ENCODE measurements around the gene DHX15. TPM values are rescaled to one million over a fixed set of nuclear protein-coding genes. Genes with fewer than 3 reads are reported as not detected.

DHX15 gene
- total RNA-seq, 1 experiment from 2014 or later, result 229 TPM

- ChIA-PET CTCF (no interaction called here), POLR2A (ENCODE audit: unreplicated experiment) (no interaction called here)
- BruUV-seq (replicated peaks), result no TSS peak
Observed at GRCh38 chr4:24607334-24607733, 23.0 kb upstream of the DHX15 start.

GRCh38 chr4:24605216-24605615 is 20.9 kb upstream of the DHX15 start:
- Histone ChIP-seq H3K36me3 (ENCODE audit: low read depth, low read length) (no peaks in the 10 kb centered on the region), H3K4me2 (ENCODE audit: low read length) (peak overlapping the region; percentile 36; the same call in 1 of the 2 replicates), H3K4me3 (ENCODE audit: low read length) (no peak overlapping the region), H3K79me2 (ENCODE audit: low read length) (no peaks in the 10 kb centered on the region), H3K4me1 (ENCODE audit: insufficient read depth, low read length) (peaks cover 13% of the 10 kb centered on the region), H3K27ac (ENCODE audit: low read length) (peak overlapping the region; percentile 45), H3K9me2 (replicated peaks; ENCODE audit: low read length) (no peaks in the 10 kb centered on the region), H4K20me1 (ENCODE audit: low read length) (no peaks in the 10 kb centered on the region), H3F3A (ENCODE audit: low read length, unreplicated experiment) (no peaks in the 10 kb centered on the region), H2AFZ (ENCODE audit: low read length) (peak overlapping the region; percentile 58; the same call in 1 of the 2 replicates), H3K9ac (ENCODE audit: low read length) (no peak overlapping the region), H3K27me3 (ENCODE audit: low read length) (no peaks in the 10 kb centered on the region), H3K9me3 (ENCODE audit: low read length) (no peaks in the 10 kb centered on the region)
- no peak for DNase-seq
- no peak for ATAC-seq
- CTCF ChIA-PET, result no interaction called here
- no TSS peak for BruUV-seq (replicated peaks)
- TF ChIP-seq EZH2 (IDR thresholded peaks at IDR 0.05; ENCODE audit: low read length, unreplicated experiment), result no peak
- TF ChIP-seq EZH2phosphoT487 (IDR thresholded peaks at IDR 0.05; ENCODE audit: borderline replicate concordance, low read length), result no peak
- TF ChIP-seq CTCF (conservative IDR thresholded peaks at IDR 0.05; ENCODE audit: low read depth, low read length), result no peak
- POLR2A ChIA-PET (ENCODE audit: unreplicated experiment), result no interaction called here
- intact Hi-C loops (cut with micrococcal nuclease), result no loop called here

More at GRCh38 chr4:24607334-24607733, 23.0 kb upstream of the DHX15 start:
- Histone ChIP-seq H3K9ac (ENCODE audit: low read length) (no peak overlapping the region), H2AFZ (ENCODE audit: low read length) (no peak overlapping the region), H3K36me3 (ENCODE audit: low read depth, low read length) (no peaks in the 10 kb centered on the region), H3K9me2 (replicated peaks; ENCODE audit: low read length) (no peaks in the 10 kb centered on the region), H3K4me1 (ENCODE audit: insufficient read depth, low read length) (peaks cover 13% of the 10 kb centered on the region), H4K20me1 (ENCODE audit: low read length) (no peaks in the 10 kb centered on the region), H3K79me2 (ENCODE audit: low read length) (no peaks in the 10 kb centered on the region), H3K4me3 (ENCODE audit: low read length) (no peak overlapping the region), H3F3A (ENCODE audit: low read length, unreplicated experiment) (no peaks in the 10 kb centered on the region), H3K4me2 (ENCODE audit: low read length) (no peak overlapping the region), H3K27me3 (ENCODE audit: low read length) (no peaks in the 10 kb centered on the region), H3K9me3 (ENCODE audit: low read length) (no peaks in the 10 kb centered on the region), H3K27ac (ENCODE audit: low read length) (no peak overlapping the region)
- no peak for ATAC-seq
- intact Hi-C loops (cut with micrococcal nuclease), result no loop called here
- no peak for TF ChIP-seq EZH2phosphoT487 (IDR thresholded peaks at IDR 0.05; ENCODE audit: borderline replicate concordance, low read length)
- no peak for TF ChIP-seq CTCF (conservative IDR thresholded peaks at IDR 0.05; ENCODE audit: low read depth, low read length)
- TF ChIP-seq EZH2 (IDR thresholded peaks at IDR 0.05; ENCODE audit: low read length, unreplicated experiment), result no peak
- no peak for DNase-seq

- DNase-seq, result peak; percentile 47
Observed at GRCh38 chr4:24604558-24605214, 20.3 kb upstream of the DHX15 start.

More at GRCh38 chr4:24604558-24605214, 20.3 kb upstream of the DHX15 start:
- no peaks in the 10 kb centered on the region for H4K20me1 ChIP-seq (ENCODE audit: low read length)
- no peaks in the 10 kb centered on the region for H3K9me3 ChIP-seq (ENCODE audit: low read length)
- H3K36me3 ChIP-seq (ENCODE audit: low read depth, low read length), result no peaks in the 10 kb centered on the region
- H3K27ac ChIP-seq (ENCODE audit: low read length), result peak overlapping the region; percentile 45
- no peaks in the 10 kb centered on the region for H3K27me3 ChIP-seq (ENCODE audit: low read length)
- peak overlapping the region; percentile 58; the same call in 1 of the 2 replicates for H2AFZ ChIP-seq (ENCODE audit: low read length)
- H3K79me2 ChIP-seq (ENCODE audit: low read length), result no peaks in the 10 kb centered on the region
- H3K9ac ChIP-seq (ENCODE audit: low read length), result no peak overlapping the region
- no TSS peak for BruUV-seq (replicated peaks)
- no peak for TF ChIP-seq CTCF (conservative IDR thresholded peaks at IDR 0.05; ENCODE audit: low read depth, low read length)
- no peak for TF ChIP-seq EZH2 (IDR thresholded peaks at IDR 0.05; ENCODE audit: low read length, unreplicated experiment)
- no peak for TF ChIP-seq EZH2phosphoT487 (IDR thresholded peaks at IDR 0.05; ENCODE audit: borderline replicate concordance, low read length)
- intact Hi-C loops (cut with micrococcal nuclease), result no loop called here
- no peaks in the 10 kb centered on the region for H3K9me2 ChIP-seq (replicated peaks; ENCODE audit: low read length)
- ChIA-PET POLR2A (ENCODE audit: unreplicated experiment) (no interaction called here), CTCF (no interaction called here)
- no peaks in the 10 kb centered on the region for H3F3A ChIP-seq (ENCODE audit: low read length, unreplicated experiment)
- peaks cover 13% of the 10 kb centered on the region for H3K4me1 ChIP-seq (ENCODE audit: insufficient read depth, low read length)
- ATAC-seq, result 0 out of 2 replicates have a peak, but pooled peaks have one; percentile 20
- no peak overlapping the region for H3K4me3 ChIP-seq (ENCODE audit: low read length)
- H3K4me2 ChIP-seq (ENCODE audit: low read length), result peak overlapping the region; percentile 36

Data from PC-3 (cell line).